A673 (cell line): ENCODE data around the gene MB21D2.

Source experiments
- EZH2 ChIP-seq: fragments of 200-600 bp; sonication (generic); IDR thresholded peaks from 2 replicates; pipeline ENCODE4 v1.6.1; 2017; ENCODE audit warnings: borderline replicate concordance, low read depth, mild to moderate bottlenecking, mixed read lengths, antibody characterized with exemption, low read length; ENCODE audit not compliant: poor library complexity, severe bottlenecking
- TF ChIP-seq, protein P1 (sequence below): fragments of 300-800, 200-600 bp; sonication (generic); conservative IDR thresholded peaks from 2 replicates; pipeline ENCODE4 v1.5.1; 2017; ENCODE audit warnings: low read depth, mild to moderate bottlenecking, antibody characterized with exemption, low read length, moderate library complexity, mixed read lengths

DNA sequence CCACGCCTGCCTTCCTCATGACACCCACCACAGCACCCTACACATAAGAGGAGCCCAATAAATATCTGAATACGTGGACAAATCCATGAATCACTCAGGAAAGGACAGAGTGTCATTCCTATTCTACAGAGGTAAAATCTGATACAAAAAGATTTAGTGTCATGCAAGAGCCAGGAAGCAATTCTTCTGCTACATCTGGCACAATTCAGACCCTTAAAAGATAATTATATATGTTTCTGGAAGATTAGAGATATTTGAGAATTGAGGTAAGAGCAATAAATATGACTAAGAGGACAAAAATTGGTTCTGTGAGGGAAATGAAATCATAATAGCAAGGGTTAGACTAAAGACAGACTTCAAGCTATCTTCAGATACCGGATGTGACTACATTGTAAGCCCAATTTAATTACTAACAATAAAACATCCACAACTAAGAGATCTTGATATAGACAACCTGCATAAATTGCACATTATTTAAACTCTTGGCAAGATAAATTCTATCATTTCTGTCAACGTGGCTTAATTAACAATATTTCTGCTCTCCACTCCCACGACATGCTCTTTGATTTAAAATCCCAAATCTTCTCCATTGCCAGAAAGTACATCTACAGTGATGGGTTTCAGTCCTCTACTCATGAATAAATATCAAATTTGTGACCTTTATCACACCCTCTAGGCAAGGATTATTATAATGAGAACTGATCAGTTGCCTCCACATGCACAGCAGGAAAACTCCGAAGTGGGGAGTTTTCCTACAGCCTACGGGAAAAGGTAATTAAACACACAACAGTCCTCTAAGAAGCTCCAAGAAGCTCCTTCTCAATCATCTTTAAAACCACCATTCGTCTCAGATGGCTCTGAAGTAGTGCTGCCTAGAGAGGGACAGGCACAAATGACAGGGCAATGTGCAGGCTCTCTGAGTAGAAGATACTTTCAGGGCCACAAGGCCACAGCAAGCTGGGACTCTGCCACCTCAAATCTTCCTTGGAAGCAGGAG is 32.6 kb downstream of the MB21D2 start:
- TF ChIP-seq, protein P1, sequence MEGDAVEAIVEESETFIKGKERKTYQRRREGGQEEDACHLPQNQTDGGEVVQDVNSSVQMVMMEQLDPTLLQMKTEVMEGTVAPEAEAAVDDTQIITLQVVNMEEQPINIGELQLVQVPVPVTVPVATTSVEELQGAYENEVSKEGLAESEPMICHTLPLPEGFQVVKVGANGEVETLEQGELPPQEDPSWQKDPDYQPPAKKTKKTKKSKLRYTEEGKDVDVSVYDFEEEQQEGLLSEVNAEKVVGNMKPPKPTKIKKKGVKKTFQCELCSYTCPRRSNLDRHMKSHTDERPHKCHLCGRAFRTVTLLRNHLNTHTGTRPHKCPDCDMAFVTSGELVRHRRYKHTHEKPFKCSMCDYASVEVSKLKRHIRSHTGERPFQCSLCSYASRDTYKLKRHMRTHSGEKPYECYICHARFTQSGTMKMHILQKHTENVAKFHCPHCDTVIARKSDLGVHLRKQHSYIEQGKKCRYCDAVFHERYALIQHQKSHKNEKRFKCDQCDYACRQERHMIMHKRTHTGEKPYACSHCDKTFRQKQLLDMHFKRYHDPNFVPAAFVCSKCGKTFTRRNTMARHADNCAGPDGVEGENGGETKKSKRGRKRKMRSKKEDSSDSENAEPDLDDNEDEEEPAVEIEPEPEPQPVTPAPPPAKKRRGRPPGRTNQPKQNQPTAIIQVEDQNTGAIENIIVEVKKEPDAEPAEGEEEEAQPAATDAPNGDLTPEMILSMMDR, result no peak
- TF ChIP-seq EZH2, result no peak
